ENCODE measurements around the gene TMEM163. TPM values are rescaled to one million over a fixed set of nuclear protein-coding genes. Genes with fewer than 3 reads are reported as not detected.

TMEM163 gene
- total RNA-seq, 1 donor: not detected

GRCh38 chr2:134445985-134446382 is 272.8 kb downstream of the TMEM163 start:
- no peak for DNase-seq (ENCODE audit: insufficient read length, low spot score, missing footprints)
- Histone ChIP-seq H3K36me3 (ENCODE audit: insufficient read depth, low read length) (peaks cover 6% of the 10 kb centered on the region), H3K27ac (ENCODE audit: low read depth, low read length) (no peak overlapping the region), H3K79me2 (ENCODE audit: insufficient read depth, low read length) (no peaks in the 10 kb centered on the region), H3K27me3 (ENCODE audit: insufficient read depth, low read length) (no peaks in the 10 kb centered on the region), H2AFZ (ENCODE audit: low read length) (no peak overlapping the region), H3K4me2 (ENCODE audit: insufficient read depth, low read length) (no peak overlapping the region), H4K20me1 (ENCODE audit: insufficient read depth, low read length) (no peaks in the 10 kb centered on the region), H3K4me3 (ENCODE audit: insufficient read depth, low read length) (no peak overlapping the region), H3K4me1 (ENCODE audit: insufficient read depth, low read length) (peaks cover 13% of the 10 kb centered on the region), H3K9me3 (ENCODE audit: low read depth, low read length) (no peaks in the 10 kb centered on the region)
- TF ChIP-seq, protein P1, sequence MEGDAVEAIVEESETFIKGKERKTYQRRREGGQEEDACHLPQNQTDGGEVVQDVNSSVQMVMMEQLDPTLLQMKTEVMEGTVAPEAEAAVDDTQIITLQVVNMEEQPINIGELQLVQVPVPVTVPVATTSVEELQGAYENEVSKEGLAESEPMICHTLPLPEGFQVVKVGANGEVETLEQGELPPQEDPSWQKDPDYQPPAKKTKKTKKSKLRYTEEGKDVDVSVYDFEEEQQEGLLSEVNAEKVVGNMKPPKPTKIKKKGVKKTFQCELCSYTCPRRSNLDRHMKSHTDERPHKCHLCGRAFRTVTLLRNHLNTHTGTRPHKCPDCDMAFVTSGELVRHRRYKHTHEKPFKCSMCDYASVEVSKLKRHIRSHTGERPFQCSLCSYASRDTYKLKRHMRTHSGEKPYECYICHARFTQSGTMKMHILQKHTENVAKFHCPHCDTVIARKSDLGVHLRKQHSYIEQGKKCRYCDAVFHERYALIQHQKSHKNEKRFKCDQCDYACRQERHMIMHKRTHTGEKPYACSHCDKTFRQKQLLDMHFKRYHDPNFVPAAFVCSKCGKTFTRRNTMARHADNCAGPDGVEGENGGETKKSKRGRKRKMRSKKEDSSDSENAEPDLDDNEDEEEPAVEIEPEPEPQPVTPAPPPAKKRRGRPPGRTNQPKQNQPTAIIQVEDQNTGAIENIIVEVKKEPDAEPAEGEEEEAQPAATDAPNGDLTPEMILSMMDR (IDR thresholded peaks at IDR 0.05; ENCODE audit: extremely low read depth, low read depth, low read length): no peak

DNA sequence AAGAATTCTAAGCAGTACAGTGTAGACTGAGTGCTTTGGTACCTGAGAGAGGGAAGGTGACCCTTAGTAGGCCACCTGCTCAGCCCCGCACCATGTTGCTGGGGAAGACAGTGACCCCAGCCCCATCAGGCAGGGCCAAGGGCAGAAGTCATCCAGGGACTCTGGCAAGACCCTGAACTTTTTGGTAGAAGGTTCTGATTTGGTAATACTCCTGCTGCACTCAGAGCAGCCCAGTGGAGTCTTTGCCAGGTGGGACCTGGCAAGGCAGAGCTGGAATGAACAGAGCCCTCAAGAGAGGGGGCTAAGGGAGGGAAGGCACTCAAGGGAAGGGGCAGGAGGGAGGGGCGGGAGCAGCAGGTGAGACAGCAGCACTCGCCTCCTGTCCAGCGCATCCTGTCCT is 273.7 kb downstream of the TMEM163 start:
- DNase-seq (ENCODE audit: insufficient read length, low spot score, missing footprints): no peak
- peaks cover 13% of the 10 kb centered on the region for H3K4me1 ChIP-seq (ENCODE audit: insufficient read depth, low read length)
- H3K4me2 ChIP-seq (ENCODE audit: insufficient read depth, low read length): no peak overlapping the region
- TF ChIP-seq, protein P1 (IDR thresholded peaks at IDR 0.05; ENCODE audit: extremely low read depth, low read depth, low read length): no peak
- no peaks in the 10 kb centered on the region for H3K9me3 ChIP-seq (ENCODE audit: low read depth, low read length)
- peaks cover 6% of the 10 kb centered on the region for H3K36me3 ChIP-seq (ENCODE audit: insufficient read depth, low read length)
- no peak overlapping the region for H3K4me3 ChIP-seq (ENCODE audit: insufficient read depth, low read length)
- no peak overlapping the region for H3K27ac ChIP-seq (ENCODE audit: low read depth, low read length)
- H3K27me3 ChIP-seq (ENCODE audit: insufficient read depth, low read length): no peaks in the 10 kb centered on the region
- no peaks in the 10 kb centered on the region for H4K20me1 ChIP-seq (ENCODE audit: insufficient read depth, low read length)
- H3K79me2 ChIP-seq (ENCODE audit: insufficient read depth, low read length): no peaks in the 10 kb centered on the region
- no peak overlapping the region for H2AFZ ChIP-seq (ENCODE audit: low read length)

- TF ChIP-seq, protein P1 (IDR thresholded peaks at IDR 0.05; ENCODE audit: extremely low read depth, low read depth, low read length): no peak
- H3K79me2 ChIP-seq (ENCODE audit: insufficient read depth, low read length): no peaks in the 10 kb centered on the region
- DNase-seq (ENCODE audit: insufficient read length, low spot score, missing footprints): no peak
- no peak overlapping the region for H3K4me2 ChIP-seq (ENCODE audit: insufficient read depth, low read length)
- H3K4me1 ChIP-seq (ENCODE audit: insufficient read depth, low read length): peaks cover 13% of the 10 kb centered on the region
- no peak overlapping the region for H3K4me3 ChIP-seq (ENCODE audit: insufficient read depth, low read length)
- no peaks in the 10 kb centered on the region for H3K27me3 ChIP-seq (ENCODE audit: insufficient read depth, low read length)
- H4K20me1 ChIP-seq (ENCODE audit: insufficient read depth, low read length): no peaks in the 10 kb centered on the region
- no peak overlapping the region for H3K27ac ChIP-seq (ENCODE audit: low read depth, low read length)
- no peaks in the 10 kb centered on the region for H3K9me3 ChIP-seq (ENCODE audit: low read depth, low read length)
- no peak overlapping the region for H2AFZ ChIP-seq (ENCODE audit: low read length)
- peaks cover 4% of the 10 kb centered on the region for H3K36me3 ChIP-seq (ENCODE audit: insufficient read depth, low read length)
These were observed 274.9 kb downstream of the TMEM163 start for GRCh38 chr2:134443814-134444480.

DNA sequence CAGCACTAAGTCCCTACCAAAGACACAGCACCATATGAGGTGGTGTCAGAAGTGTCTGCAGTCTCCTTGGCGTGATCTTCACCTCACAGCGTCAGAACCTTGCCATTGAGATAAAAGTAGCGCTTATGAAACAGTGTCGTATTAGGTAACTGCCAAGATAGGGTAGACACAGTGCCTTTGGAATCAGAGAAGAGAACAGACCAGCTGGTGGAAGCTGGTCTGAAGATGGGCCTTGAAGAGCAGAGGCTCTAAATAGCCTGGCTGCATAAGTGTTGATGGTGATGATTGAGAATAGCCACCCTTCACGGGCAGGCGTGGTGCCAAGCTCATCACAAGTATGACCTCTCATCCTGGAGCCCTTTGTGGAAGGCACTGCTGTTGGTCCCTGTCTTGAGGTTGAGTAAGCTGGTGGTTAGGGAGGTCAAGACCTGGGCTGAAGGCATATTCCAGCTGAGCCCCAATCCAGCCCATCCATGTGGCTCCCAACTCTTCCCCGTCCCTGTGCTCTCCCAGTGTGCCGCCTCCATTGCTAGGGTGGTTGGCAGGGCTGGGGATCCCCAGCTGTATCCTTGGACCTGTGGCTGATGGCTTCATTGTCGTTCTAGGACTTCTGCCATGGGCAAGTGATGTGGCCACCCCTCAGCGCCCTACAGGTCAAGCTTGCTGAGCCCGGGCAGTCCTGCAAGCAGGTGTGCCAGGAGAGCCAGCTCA is 277.5 kb downstream of the TMEM163 start:
- Histone ChIP-seq H3K36me3 (ENCODE audit: insufficient read depth, low read length) (peaks cover 4% of the 10 kb centered on the region), H3K27me3 (ENCODE audit: insufficient read depth, low read length) (no peaks in the 10 kb centered on the region)

More for the DNA sequence above, 277.5 kb downstream of the TMEM163 start:
- Histone ChIP-seq H3K4me2 (ENCODE audit: insufficient read depth, low read length) (no peak overlapping the region), H3K79me2 (ENCODE audit: insufficient read depth, low read length) (no peaks in the 10 kb centered on the region), H3K9me3 (ENCODE audit: low read depth, low read length) (no peaks in the 10 kb centered on the region), H4K20me1 (ENCODE audit: insufficient read depth, low read length) (no peaks in the 10 kb centered on the region), H3K27ac (ENCODE audit: low read depth, low read length) (no peak overlapping the region), H3K4me3 (ENCODE audit: insufficient read depth, low read length) (no peak overlapping the region), H3K4me1 (ENCODE audit: insufficient read depth, low read length) (peaks cover 7% of the 10 kb centered on the region), H2AFZ (ENCODE audit: low read length) (no peak overlapping the region)
- TF ChIP-seq, protein P1 (IDR thresholded peaks at IDR 0.05; ENCODE audit: extremely low read depth, low read depth, low read length): no peak
- no peak for DNase-seq (ENCODE audit: insufficient read length, low spot score, missing footprints)

All from osteoblast (primary cell).